NCI-H510A (cell line): ENCODE measurements around the gene AFTPH.
A peak's percentile ranks its signal among the peaks of the same experiment; 100 is the strongest.

Experiments used
- DNase-seq: peaks from one replicate; lab custom pipeline; 2025; lab: John Stamatoyannopoulos, UW

Gene AFTPH

DNA sequence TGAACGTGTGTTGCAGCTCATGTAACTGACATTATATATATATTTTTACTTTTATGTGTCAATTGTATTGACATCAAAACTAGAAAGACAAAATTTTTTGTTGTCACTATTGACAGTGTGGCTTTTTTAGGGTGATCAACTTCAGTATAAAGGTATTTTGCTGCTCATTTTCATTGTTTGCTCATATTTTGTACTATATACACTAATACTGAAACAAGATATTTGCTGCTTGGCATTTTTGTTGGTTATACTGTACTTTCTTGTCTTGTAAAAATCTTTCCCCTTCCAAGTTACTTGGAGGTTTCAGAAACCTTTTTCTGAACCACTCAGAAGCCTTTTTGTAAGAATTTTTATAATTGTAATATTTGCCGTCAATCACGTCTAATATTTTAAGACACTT lies 16.5 kb downstream of the AFTPH start:
- DNase-seq: no peak

DNA sequence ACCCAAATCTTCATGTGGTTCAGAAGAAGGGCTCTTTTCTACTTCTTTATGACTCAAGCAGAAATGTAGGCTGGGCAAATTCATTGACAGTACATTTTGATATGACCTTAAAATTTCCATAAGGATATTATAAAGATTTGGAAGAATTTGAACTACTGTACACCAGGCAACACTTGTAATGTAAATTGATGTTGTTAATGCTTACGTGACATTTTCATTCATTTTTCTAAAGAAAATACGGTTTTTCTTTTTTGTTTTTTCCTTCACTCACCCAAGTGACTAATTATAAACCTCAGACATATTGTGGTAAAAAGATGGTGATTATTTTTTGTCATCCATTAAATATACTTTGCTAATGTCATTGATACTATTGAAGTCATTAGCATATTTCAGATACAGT lies 17.4 kb downstream of the AFTPH start:
- DNase-seq: no peak

DNA sequence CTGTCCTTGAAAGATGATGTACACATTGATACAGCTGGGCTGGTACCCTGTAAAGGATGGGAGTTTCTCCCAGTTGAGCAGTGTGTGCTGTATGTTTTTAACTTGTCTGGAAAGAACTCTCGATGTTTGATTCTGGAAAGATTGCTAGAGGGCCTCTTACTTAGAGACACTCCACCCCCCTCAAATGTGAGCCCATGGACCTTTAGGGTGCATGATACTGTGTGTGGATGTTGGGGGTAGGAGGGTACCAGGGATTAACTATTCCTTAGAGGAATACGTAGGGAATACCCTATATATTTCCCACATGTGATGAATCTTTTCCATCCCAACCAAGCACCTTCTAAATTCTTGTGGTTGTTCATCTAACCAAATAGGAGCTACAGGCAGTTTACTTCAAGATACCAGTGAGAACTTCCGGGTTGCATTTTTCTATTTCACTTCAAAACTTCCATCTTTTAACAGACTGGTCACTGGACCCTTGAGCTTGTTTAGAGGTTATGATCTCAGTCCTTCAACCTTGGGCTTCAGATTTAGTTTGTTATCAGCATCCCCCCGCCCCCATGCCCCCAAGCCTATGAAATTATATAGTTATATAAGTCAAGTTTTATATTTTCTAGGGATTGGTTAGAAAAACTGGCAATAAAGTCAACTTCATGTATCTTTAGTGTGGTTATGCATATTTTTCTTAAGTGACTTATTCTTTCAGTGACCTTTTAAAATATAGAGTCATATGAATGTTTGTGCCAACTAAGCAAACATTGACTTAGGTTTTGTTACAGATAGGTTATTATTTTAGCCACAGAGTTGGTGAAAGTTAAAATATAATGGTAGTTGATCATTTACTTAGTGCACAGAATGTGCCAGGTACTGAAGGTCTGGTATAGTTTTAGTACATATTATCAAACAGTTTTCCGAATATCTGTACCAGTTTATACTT lies 18.2 kb downstream of the AFTPH start:
- no peak for DNase-seq

DNA sequence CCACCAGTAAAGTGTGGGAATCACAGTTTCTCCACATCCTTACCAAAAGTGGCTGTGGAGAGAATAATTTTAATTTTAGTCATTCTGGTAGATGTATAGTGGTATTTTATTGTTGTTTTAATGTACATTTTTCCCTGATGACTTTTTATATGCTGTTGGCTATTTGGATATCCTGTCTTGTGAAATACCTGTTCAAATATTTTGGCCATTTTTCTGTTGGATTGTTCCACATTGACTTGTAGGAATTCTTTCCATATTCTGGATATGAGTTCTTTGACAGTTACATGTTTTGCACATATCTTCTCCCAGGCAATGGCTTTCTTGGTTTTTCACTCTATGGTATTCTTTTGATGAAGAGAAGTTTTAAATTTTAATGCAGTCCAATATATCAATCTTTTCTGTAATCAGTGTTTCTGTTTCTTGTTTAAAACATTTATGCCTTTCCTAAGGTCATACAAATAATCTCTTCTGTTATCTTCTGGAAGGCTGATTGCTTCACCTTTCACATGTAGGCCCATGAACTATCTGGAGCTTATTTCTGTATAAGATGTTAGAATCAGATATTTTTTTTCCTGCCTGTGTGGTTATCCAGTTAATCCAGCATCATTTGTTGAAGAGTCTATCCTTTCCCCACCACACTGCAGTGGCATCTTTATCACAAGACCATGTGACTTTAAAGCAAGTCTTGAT lies 19.0 kb downstream of the AFTPH start:
- no peak for DNase-seq

DNA sequence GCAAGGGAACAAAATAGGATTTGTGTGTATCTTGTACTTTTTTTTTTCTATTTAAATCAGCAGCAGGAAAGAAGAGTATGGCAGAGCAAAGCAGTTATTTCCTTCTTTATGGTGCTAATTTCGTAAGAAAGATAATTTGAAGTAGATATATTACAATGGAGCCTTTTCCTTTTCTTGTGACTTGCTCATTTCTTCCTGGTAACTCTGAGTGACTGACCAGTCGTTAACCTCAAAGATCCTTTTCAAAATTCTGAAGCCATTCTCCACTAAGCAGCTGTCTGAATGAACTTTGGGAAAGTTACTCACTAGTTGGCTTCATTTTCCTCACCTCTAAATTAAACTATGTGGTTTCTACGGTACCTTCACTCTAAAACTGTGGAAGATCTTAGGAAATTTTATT lies 24.6 kb downstream of the AFTPH start:
- no peak for DNase-seq

DNA sequence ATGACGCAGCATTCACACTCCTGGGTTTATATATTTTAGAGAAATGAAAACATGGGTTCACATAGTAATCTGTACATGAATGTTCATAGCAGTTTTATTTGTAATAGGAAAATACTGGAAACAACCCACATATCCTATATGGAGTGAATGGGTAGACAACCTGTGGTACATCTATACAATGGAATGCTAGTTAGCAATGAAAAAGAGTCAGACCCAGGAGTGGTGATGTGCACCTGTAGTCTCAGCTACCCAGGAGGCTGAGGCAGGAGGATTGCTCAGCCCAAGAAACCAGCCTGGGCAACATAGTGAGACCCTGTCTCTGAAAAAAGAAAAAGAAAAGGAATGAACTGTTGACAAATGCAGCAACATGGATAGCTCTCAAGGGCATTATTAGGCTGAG lies 25.9 kb downstream of the AFTPH start:
- no peak for DNase-seq

DNA sequence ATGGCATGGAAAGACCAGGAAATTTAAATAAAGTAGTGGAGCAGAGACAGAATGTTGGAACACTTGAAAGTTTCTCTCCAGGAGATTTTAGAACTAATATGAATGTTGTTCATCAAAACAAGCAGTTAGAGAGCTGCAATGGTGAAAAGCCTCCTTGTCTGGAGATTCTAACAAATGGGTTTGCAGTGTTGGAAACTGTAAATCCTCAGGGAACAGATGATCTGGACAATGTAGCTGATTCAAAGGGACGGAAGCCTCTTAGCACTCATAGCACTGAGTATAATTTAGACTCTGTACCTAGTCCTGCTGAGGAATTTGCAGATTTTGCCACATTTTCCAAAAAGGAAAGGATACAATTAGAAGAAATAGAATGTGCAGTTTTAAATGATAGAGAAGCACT lies 27.7 kb downstream of the AFTPH start:
- no peak for DNase-seq

DNA sequence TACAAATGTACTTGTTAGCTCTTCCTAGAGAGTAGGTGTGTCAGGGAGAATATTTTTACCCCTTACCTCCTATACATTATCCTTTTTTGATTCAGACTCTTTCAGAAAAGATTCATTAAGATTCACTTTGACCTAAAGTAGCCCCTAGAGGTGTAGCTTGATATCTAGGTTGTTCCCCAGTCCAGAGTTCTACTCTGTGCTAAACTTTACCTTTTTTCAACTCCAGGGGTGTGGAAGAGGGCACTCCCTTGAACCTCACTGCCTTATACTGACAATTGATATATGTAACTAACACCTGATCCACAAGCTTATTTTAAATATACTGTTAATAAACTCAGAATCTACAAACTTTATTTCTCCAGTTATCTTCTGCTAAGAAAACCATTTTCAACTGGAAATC lies 30.0 kb downstream of the AFTPH start:
- no peak for DNase-seq

DNA sequence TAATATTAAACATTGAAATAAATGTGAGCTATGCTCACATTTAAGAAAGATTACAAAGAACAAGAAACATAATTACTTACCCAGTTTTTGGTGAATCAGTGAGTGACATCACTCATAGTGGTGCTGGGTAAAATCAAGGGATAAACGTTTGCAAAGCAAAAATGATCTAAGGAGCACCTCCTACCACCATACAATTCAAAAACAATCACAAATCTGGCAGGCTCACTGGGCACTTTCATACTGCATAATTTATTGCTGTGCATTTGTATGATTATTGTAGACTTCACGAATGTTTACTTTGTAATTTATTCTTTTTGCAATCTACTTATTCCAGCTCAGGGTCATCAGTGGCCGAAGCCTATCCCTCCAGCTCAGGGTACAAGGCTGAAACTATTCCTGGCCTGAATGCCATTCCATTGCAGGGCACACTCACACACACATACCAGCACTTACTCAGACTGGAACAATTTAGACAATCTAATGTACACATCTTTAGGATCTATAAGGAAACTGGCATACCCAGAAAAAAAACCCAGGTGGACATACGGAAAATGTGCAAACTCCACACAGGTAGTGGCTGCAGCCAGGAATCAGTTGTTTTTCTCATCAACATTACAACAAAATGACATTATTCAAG lies 34.4 kb downstream of the AFTPH start:
- no peak for DNase-seq

DNA sequence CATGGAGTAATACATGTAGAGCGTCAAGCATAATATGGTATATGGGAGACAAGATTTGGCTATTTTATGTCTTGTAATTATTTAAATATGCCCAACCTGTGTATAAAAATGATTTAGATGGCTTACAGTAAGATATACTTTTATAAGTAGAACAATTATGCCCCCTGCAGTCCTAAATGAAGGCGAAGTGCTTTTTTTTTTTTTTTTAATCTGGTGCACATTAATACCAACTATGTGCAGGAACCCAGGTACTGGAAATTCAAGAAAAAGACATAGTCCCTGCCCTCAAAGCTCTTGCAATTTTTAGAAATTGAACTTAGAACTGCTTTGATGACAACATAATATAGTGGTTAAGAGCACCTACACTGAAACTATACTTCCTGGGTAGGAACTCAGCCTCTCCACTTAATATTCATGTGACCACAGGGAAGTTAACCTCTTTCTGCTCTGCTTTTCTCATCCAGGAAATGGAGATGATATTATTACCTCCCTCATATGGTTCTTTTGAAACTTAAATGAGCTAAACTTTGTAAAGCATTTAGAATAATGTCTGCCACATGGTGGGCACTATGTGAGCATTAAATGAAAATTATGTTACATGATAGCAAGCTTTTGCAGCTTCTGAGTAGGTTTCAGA lies 38.1 kb downstream of the AFTPH start:
- DNase-seq: peak; percentile 7

DNA sequence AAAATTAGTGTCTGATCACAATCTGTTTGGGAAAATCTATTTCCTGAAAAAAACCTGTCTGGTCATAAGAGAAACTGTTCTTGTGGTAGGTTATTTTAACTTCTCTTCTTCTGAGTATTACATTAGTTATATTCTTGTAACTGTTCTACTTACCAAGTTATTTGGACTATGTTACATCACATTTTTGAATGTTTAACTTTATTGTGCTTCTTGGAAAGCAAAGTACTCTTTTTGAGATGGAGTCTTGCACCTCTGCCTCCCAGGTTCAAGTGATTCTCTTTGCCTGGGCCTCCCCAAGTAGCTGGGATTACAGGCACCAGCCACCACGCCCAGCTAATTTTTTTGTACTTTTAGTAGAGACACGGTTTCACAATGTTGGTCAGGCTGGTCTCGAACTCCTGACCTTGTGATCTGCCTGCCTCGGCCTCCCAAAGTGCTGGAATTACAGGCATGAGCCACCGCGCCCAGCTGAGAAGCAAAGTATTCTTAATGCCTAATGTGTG lies 39.4 kb downstream of the AFTPH start:
- no peak for DNase-seq

DNA sequence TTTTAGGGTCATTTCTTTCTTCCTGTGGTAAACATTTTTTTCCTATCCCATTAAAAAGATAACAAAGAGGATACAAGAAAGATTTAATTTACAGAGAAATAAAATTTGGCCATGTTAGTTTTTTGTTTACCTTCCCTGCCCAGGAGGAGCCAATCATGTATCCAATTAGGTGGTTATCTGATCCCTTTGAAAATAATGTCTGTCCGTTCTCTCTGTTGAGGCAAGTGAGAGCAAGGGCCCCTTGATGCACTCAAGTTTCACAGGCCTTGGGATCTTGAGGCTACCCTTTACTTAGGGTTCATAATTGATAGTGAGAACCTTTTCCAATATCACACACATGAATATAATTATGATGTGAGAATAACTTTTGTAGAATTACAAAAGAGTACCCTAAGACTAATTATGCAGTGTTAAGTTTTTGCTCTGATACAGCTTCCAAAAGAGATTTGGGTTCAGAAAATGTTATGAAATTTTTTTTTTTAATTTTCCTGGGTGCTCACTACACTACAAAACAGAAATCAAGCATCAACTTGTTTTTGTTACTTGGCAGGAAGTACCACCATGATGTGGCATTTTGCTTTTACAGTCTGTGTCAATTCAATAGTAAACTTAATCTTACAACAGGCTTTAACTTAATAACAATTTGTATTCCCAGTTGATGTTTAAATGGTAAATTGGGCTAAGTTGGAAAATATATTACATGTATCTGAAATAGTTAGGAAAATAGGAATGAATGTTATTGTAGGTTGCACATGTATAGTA lies 42.0 kb downstream of the AFTPH start:
- DNase-seq: no peak

DNA sequence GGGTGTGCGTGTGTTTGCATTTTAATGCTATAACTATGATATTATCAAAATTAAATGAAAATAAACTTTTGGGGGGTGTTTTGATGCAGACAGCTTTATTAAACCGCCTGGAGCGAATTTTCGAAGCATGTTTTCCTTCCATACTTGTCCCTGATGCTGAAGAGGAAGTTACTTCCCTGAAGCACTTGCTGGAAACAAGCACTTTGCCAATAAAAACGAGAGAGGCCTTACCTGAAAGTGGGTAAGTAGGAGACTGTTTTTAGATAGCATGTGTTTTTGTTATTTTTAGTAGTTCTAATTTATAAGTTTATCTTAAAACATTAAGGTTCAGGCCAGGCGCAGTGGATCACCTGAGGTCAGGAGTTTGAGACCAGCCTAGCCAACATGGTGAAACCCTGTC lies 43.3 kb downstream of the AFTPH start:
- DNase-seq: no peak

DNA sequence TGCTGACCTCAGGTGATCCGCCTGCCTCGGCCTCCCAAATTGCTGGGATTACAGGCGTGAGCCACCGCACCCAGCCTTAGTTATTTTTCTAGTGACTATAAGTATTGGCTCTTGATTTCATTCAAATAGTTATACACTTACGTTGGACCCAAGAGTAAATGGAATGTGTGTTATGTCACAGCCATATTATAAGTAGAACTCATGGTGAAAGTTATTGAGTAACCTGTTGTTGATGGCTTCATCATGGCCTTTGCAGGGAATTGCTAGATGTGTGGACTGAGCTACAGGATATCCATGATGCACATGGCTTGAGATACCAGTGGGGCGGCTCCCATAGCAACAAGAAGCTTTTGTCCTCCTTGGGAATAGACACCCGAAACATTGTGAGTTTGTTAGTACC lies 44.7 kb downstream of the AFTPH start:
- DNase-seq: no peak

DNA sequence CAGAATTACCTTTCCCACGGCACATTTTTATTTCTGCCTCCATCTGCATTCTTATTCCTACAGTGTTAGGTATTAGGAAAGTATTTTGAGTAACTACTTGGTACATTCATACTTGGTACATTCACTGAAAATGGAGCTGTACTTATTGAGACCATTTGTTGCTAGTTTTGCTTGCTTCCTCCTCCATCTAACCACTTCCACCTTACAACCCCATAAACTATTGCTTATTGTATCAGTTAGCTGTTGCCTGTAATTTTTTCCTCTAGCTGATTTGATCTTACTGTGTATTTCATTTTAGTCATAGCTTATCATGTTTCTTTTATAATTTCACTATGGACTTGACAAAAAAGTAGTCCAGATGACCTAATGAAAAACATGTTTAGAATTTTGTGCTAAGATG lies 50.7 kb downstream of the AFTPH start:
- DNase-seq: no peak

DNA sequence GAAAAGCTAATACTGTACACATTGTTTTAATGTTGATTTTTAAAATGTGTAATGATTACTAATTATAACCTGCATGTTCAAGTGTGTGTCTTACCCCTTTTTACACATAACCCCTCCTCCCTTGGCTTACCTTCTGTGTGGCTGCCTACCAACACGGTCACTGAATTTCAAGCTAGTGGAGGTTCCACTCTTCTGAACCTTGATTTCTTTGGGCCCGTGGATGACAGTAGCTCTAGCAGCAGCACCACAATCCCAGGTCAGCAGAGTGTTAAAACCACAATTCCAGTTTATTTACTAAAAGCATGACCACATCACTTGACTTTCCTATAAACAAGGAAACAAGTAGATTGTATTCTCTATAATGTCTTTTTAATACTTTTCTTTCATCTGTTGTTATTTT lies 56.9 kb downstream of the AFTPH start:
- DNase-seq: no peak

DNA sequence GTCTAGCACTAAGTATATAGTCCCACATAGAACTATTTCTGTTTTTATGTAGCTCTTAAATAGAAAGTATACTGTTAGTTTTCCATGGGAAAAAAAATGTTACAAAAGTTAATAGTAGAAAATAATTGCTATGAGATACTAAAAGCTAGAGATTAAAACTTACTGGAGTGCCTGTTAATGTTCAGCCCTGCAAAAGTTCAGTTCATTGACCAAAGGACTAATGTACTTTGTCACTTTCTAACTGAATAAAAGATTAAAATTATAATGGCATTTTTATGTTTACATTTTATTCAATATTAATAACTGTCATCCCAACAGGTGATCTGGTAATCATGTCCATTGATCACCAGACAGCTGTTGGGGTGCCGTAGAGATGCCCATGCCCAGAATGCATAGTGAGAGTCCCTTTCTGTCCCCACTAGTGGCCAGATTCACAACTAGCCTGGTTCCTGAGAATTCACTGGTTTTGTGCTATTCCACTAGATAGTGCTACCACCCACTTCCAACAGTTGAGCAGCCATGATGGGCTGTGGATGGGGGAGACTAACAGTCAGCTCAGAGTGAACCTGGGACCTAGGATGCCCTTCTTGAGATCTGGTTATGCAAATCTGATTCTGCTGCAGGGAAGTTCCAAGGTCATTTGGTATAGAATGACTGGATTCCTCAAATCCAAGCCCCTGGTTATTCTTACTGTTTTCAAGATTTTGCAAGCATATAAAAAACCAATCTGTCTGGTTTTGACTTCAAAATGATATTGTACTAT lies 57.8 kb downstream of the AFTPH start:
- no peak for DNase-seq

DNA sequence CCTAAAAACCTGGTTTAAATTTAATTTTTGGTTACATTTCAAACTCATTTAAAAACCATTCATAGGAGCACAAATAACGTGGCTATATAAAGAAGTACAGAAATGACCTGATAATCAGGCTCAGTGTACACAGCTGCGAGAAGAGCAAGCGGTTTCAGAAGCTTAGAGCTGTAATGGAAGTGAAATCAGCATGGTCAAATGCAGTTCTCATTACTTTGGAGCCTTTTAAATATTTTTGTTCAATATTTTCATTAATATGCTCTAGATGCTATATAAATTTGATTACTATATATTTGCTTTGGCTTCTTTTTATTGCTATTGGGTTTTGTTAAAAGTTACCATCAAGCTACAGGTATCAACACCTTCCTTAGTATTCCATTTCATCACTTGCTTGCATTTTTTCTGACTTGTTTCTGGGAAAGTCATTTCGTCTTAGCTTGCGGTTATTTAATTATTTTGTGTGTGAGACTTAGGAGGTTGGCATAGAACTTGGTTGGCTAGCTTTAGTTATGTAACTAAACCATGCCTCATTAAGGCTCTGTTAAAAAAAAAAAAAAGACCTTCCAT lies 58.7 kb downstream of the AFTPH start:
- DNase-seq: no peak

DNA sequence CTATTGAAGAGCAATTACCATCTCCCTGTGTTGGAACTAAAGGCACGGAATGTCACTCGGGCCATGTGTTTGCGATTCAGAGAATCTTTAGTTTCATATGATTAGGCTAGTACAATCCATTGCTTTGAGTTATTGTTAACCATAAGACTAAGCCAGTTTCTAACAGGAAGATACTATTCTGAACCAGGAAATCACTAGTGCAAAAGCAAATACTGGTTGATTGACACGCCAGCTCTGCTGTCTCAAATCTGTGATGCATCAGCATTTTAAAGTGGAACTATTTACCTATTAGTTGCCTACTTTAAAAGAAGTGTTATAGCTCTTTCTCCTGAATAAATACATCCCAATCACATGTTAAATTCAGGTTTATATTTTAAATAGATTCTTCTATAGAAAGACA lies 61.9 kb downstream of the AFTPH start:
- DNase-seq: no peak

DNA sequence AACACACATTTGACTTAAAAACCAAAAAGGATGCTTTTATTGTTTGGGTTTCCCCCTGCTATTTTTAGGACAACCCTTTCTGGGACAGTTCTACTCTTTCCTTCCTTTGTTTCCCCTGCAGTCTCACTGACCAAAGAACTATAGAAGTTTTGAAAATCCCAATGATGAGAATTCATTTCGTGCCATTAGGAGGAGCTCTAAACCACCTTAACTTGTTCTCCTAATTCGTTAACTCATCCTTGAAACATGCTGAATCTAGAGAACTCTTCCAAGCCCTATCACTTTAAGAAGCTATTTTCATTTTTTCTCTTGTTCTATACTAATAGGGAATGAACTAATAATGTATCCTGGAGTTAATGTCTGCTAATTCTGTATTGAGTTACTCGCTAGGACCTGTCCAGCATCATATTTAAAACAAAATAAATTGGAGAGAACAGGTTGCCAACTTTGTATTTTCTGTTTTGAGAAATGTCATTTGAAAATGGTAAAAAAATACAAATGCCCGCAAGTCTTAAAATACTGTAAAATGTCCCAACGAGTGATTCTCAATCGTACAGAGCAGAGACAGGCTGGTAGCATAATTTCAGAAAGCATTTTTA lies 62.9 kb downstream of the AFTPH start:
- DNase-seq: no peak
